ENCODE results near the gene ZFAND3.

- no peak for TF ChIP-seq CTCF (IDR thresholded peaks at IDR 0.05)
- TF ChIP-seq POLR2A (IDR thresholded peaks at IDR 0.05) = no peak
Observed at GRCh38 chr6:37878150-37878710, 58.7 kb downstream of the ZFAND3 start.

Measured in testis (tissue), 2 donors.